Ectodermal cell (in vitro differentiated cells): ENCODE measurements around the gene TSPAN7. TPM values are rescaled to one million over a fixed set of nuclear protein-coding genes. Genes with fewer than 3 reads are reported as not detected.

Experiments
- H3K27ac ChIP-seq: 2 replicates; pipeline ENCODE4 v1.7.0; 2013; ENCODE audit warnings: mild to moderate bottlenecking, low read depth, low read length; ENCODE audit not compliant: insufficient read depth, poor library complexity, severe bottlenecking
- H3K27me3 ChIP-seq: 2 replicates; pipeline ENCODE4 v1.7.0; 2013; ENCODE audit warnings: mild to moderate bottlenecking, low read length; ENCODE audit not compliant: insufficient read depth, control insufficient read depth, poor library complexity, severe bottlenecking
- H3K36me3 ChIP-seq: one replicate; pipeline ENCODE4 v1.7.0; 2013; ENCODE audit warnings: low read length; ENCODE audit not compliant: control insufficient read depth, insufficient read depth
- H3K4me1 ChIP-seq: one replicate; pipeline ENCODE4 v1.7.0; 2013; ENCODE audit warnings: low read length; ENCODE audit not compliant: control insufficient read depth, insufficient read depth
- H3K4me3 ChIP-seq: 2 replicates; pipeline ENCODE4 v1.7.0; 2013; ENCODE audit warnings: low read depth, low read length, control low read depth; ENCODE audit not compliant: insufficient read depth
- H3K9me3 ChIP-seq: 2 replicates; pipeline ENCODE4 v1.7.0; 2013; ENCODE audit warnings: mild to moderate bottlenecking, low read length, moderate library complexity; ENCODE audit not compliant: control insufficient read depth
- WGBS, 2 experiments: methylation state at CpG; one replicate each; pipeline ENCODE4 v1.1.7; 2013; ENCODE audit warnings: missing lambda C conversion rate in 2 of 2; 5-methylcytosine and 5-hydroxymethylcytosine counted together
- polyA plus RNA-seq, 4 experiments: library from polyadenylated mRNA; stranded (reverse); fragments of 50-300 nt; gene quantifications; one replicate each; pipeline ENCODE4 v1.2.3, GENCODE V29; 2013

The TSPAN7 gene, protein sequence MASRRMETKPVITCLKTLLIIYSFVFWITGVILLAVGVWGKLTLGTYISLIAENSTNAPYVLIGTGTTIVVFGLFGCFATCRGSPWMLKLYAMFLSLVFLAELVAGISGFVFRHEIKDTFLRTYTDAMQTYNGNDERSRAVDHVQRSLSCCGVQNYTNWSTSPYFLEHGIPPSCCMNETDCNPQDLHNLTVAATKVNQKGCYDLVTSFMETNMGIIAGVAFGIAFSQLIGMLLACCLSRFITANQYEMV
- polyA plus RNA-seq (2013, experiment 1 of 4) = 17.6 TPM
- polyA plus RNA-seq (2013, experiment 2 of 4) = 18.9 TPM
- polyA plus RNA-seq (2013, experiment 3 of 4) = 16.5 TPM
- 20.1 TPM for polyA plus RNA-seq (2013, experiment 4 of 4)

DNA sequence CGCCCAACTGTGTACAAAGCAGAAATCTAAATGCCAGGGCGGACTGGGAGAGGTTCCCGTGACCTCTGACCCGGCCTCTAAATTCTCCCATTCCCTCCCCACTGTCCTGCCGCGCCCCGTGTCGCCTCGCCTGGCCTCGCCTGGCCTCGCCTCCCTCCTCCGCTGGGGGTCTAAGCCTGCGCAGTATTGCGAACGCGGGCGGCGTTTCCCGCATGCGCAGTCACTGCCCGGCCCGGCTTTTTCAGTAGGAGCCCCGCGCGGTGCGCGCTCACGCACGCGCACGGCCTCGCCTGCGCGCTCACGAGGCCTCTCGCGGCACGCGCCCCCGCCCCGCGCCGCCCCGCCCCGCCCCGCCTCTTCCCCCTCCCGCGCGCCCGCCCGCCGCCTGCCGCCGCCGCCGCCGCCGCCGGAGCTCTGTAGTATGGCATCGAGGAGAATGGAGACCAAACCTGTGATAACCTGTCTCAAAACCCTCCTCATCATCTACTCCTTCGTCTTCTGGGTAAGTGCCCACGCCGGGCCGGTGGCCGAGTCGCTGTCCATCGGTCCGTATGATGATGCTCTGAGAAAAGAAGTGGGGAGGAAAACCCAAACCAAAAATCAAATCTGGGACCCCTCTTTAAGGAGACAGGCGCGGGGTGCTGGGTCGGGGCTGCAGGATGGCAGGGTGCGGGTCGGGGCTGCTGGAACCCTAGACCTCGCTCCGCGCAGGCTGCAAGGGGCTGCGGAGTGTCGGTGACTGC is at the start of gene TSPAN7:
TSPAN7 (plus strand) TSS at position 417 of the 743 bp plus-strand sequence; CDS start at position 422, 5 bp downstream.
- no peaks in the 10 kb centered on the region for H3K9me3 ChIP-seq
- H3K27ac ChIP-seq = no peak within 1 kb of the TSS
- H3K4me3 ChIP-seq = peak within 1 kb of the TSS; percentile 52
- no peaks in the 10 kb centered on the region for H3K4me1 ChIP-seq
- WGBS, 2 experiments = 1% methylated on average over 45 to 66 of the region's 78 CpGs
- no peaks in the 10 kb centered on the region for H3K36me3 ChIP-seq
- H3K27me3 ChIP-seq = peaks cover 13% of the 10 kb centered on the region

DNA sequence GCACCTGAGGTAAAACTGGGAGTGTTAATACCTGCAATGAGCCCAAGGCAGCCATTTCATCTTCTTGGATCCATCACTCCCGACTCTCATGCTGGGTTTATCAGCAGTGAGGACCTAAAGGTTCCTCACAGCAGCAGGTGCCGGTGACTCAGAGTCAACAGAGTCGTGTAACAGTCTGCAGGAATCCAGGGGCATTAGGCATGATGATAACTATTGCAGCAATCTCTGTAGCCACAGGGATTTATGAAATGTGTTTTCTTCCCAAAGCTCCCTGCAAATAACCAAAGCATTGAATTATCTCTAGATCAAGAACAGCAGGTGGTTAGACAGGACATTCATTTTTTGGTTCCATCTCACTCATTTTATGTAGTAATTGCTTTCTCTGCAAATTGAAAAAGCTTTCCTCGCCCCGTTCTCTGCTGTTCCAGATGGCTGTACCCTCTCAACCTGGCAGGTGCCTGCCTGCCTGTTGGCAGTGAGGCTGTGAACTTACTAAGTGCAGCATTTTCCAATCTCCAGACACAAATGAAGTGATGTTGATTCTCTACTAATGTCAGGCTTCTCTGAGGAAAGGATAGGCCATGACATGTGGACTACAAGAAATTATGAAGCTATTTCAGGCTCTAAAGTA is 48.1 kb upstream of the TSPAN7 start:
- no peaks in the 10 kb centered on the region for H3K9me3 ChIP-seq
- H3K36me3 ChIP-seq = no peaks in the 10 kb centered on the region
- H3K4me1 ChIP-seq = no peaks in the 10 kb centered on the region
- no peak overlapping the region for H3K27ac ChIP-seq
- no peaks in the 10 kb centered on the region for H3K27me3 ChIP-seq
- H3K4me3 ChIP-seq = no peak overlapping the region
- WGBS, 2 experiments = 86 to 91% methylated on average over 5 of the region's 5 CpGs

DNA sequence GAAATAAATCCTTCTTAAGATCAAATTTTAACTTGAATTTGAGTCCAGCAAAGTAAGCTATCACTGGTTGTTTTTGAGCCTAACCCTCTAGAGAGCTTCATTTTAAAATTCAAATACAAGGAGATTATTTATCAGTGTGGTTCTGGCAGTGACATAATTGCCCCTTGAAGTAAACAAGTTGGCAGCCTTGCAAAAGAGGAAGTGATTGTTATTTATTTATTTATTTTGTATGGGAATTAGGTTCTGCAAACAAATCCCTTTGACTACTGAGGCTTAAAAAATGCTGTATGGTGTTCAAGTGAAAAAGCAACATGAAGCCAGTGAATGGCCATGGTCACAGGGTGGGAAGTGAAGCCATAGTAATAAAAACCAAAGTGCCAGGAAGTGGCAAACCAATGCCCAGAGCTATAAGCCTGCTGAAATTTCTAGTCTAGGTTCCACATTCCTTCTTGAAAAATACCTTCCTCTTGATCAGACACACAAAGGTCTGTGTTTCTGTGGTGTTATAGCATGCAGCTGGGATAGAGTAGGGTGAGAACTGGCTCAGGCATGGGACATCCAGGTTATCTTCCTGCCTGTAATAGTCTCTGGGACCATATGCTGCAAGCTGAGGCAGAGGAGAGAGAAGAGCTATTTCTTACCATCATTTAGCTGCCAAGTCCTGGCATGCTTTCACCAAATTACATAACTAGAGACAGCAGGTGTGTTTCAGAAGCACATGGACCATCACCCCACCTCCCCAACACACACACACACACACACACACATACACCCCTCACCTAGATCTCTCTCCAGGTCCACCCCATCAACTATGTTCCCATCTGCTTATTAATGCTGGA is 47.1 kb upstream of the TSPAN7 start:
- no peaks in the 10 kb centered on the region for H3K9me3 ChIP-seq
- no peak overlapping the region for H3K4me3 ChIP-seq
- no peaks in the 10 kb centered on the region for H3K4me1 ChIP-seq
- no peaks in the 10 kb centered on the region for H3K36me3 ChIP-seq
- H3K27me3 ChIP-seq = no peaks in the 10 kb centered on the region
- no peak overlapping the region for H3K27ac ChIP-seq

DNA sequence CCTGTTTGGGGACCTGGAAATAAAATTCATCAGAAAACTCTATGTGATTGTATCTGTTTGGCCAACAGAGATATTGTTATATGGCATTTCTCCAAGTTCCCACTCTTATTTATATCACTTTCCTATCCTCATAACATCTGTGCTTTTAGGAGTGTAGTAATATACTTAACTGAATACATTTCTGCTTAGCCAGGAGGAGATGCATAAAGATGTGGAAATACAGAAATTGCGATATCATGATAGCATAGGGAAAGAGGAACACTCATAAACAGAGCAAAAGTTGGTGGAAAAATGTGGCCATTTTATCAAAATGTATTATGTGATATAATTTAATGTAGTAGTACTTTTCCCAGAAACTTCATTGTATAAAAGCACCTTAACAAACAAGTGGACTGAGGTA is 46.1 kb upstream of the TSPAN7 start:
- Histone ChIP-seq H3K27ac (no peak overlapping the region), H3K4me3 (no peak overlapping the region), H3K9me3 (no peaks in the 10 kb centered on the region), H3K4me1 (no peaks in the 10 kb centered on the region), H3K27me3 (no peaks in the 10 kb centered on the region), H3K36me3 (no peaks in the 10 kb centered on the region)
- WGBS, 2 experiments = 88 to 100% methylated on average over 1 of the region's 1 CpG

DNA sequence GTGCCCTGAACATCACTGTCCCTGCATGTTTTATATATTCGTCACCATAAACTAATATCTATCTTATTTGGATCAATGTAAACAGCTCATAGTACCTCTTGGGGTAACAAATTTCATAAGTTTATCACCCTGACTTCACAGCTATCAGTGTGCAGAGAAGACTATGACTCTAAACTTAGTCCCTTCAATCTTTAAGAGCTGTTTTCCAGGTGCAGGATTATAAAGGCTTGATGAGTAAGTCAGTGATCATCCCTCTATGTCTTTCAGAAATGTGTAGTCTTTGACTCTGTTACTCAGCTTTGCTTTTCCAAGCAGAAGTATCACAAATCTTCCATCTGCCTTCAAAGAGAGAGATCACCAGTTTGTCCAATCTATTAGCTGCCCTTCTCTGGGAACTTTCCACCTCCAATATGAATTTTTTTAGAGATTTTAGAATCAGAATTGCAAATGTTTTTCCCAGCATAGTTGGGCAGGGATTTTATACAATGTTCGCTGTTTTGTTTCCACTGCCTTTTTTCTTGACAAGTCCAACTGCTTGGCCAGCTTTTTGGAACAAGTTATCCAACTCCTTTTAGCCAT is 45.1 kb upstream of the TSPAN7 start:
- Histone ChIP-seq H3K27ac (no peak overlapping the region), H3K4me3 (no peak overlapping the region), H3K4me1 (no peaks in the 10 kb centered on the region), H3K36me3 (no peaks in the 10 kb centered on the region), H3K27me3 (no peaks in the 10 kb centered on the region), H3K9me3 (no peaks in the 10 kb centered on the region)
- WGBS, 2 experiments = 94 to 100% methylated on average over 1 to 2 of the region's 2 CpGs

DNA sequence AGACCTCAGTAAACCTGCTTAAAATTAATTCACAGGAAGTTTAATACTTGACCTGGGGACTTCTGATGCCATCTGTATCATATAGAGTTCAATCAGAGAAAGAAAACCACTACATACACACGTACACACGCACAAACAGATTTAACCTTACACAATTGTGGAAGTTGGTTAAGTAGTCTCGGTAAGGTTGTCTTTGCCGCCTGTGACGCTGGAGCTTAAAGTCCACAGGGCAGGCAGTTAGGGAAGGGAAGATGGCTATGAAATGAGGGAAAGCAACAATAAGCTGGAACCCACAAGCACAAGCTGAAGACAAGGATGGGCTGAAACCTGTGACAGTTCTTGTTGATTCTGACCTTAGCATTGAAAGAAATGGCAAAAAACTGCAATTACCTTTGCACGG is 41.7 kb upstream of the TSPAN7 start:
- Histone ChIP-seq H3K27me3 (no peaks in the 10 kb centered on the region), H3K36me3 (no peaks in the 10 kb centered on the region), H3K4me3 (no peak overlapping the region), H3K9me3 (no peaks in the 10 kb centered on the region), H3K4me1 (no peaks in the 10 kb centered on the region), H3K27ac (no peak overlapping the region)
- WGBS, 2 experiments = 89 to 97% methylated on average over 3 to 4 of the region's 6 CpGs

DNA sequence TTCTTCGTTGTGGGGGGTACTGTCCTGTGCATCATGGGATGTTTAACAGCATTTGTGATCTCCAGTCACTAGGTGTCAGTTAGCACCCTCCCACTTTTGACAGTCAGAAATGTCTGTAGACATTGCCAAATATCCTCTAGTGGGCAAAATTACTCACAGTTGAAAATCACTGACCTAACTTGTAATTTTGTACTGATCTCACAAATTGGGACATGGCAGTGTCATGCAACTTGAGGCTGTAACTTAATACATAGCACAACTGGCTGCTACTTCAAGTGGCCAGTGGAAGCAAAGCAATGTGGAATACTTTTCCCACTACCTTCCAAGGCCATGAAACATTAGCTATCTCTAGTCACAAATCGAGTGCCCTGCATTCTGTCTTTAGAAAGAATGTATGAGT is 23.2 kb upstream of the TSPAN7 start:
- H3K9me3 ChIP-seq = no peaks in the 10 kb centered on the region
- no peaks in the 10 kb centered on the region for H3K36me3 ChIP-seq
- no peak overlapping the region for H3K27ac ChIP-seq
- no peak overlapping the region for H3K4me3 ChIP-seq
- 89% methylated on average over 2 of the region's 2 CpGs; no CpG with 5 or more reads in 1 of the 2 experiments for WGBS, 2 experiments
- H3K4me1 ChIP-seq = no peaks in the 10 kb centered on the region
- no peaks in the 10 kb centered on the region for H3K27me3 ChIP-seq

DNA sequence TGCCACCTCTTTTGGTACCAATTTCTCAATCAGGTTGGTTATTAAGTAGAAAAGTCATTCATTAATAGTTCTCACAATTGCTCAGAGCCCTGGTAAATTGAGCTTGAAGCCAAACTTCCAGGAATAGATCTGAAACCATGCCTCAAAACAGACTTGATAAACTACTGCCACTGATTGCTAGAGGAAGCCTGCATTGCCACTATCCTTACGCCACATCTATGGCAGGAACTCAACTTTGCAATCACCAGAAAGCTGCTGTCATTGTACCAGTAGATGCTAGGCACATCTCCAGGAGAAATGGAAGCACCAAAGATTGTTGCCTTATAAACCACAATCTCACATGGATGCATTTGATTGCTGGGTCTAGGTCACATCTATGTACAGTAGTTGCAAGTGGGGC is 21.6 kb upstream of the TSPAN7 start:
- Histone ChIP-seq H3K4me3 (no peak overlapping the region), H3K27ac (no peak overlapping the region), H3K9me3 (no peaks in the 10 kb centered on the region), H3K27me3 (no peaks in the 10 kb centered on the region), H3K4me1 (no peaks in the 10 kb centered on the region), H3K36me3 (no peaks in the 10 kb centered on the region)
- 95 to 96% methylated on average over 1 of the region's 1 CpG for WGBS, 2 experiments

DNA sequence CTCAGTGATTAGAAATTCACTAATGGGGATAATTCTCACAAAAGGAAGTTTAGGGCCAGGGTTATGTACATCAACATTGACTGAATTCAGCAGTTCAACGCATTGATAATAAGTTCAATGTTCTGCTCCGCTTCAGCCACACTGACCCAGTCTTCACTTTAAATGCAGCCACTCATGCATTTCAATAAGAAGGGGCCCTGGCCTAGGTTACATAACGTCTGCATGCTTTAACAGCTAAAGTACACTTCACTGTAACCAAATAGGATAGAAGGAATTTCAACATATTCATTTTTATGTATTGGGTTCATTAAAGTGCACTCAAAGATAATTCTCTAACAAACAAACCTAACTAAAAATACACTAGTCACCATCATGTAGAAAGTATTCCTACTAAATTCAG is 12.8 kb upstream of the TSPAN7 start:
- Histone ChIP-seq H3K36me3 (no peaks in the 10 kb centered on the region), H3K4me3 (no peak overlapping the region), H3K27ac (no peak overlapping the region), H3K9me3 (no peaks in the 10 kb centered on the region), H3K27me3 (no peaks in the 10 kb centered on the region), H3K4me1 (no peaks in the 10 kb centered on the region)
- 79 to 89% methylated on average over 2 to 3 of the region's 3 CpGs for WGBS, 2 experiments
